ENCODE measurements around the gene RHEX. TPM values are rescaled to one million over a fixed set of nuclear protein-coding genes. Genes with fewer than 3 reads are reported as not detected.

RHEX gene
- total RNA-seq, 1 donor from 2014 or later, result 0.53 TPM

DNA sequence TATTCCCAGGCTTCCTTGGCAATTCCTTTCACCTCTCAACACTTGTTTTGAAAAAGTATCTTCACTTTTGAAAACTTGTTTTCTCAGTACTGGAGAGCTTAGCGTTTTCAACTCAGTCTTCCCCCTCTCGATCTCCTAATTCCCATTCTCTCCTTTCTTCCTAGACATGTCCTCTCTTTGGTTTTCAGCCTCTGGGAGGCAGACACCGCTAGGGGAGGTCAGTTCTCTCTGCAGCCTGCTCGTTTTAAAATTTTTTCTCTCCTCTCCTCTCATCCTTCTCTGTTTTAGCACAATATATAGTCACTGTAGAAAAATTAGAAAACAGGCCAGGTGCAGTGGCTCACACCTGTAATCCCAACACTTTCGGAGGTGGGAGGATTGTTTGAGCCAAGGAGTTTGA, 12.6 kb upstream of the RHEX start:
- Histone ChIP-seq H3K27me3 (no peaks in the 10 kb centered on the region), H3K27ac (no peak overlapping the region), H3K36me3 (no peaks in the 10 kb centered on the region), H3K4me3 (no peak overlapping the region), H3K4me1 (no peaks in the 10 kb centered on the region), H3K9me3 (no peaks in the 10 kb centered on the region)
- intact Hi-C loops (cut with DNase I), result no loop called here
- no peak for DNase-seq (ENCODE audit: low spot score in 2 of 2)
- TF ChIP-seq, protein P1, sequence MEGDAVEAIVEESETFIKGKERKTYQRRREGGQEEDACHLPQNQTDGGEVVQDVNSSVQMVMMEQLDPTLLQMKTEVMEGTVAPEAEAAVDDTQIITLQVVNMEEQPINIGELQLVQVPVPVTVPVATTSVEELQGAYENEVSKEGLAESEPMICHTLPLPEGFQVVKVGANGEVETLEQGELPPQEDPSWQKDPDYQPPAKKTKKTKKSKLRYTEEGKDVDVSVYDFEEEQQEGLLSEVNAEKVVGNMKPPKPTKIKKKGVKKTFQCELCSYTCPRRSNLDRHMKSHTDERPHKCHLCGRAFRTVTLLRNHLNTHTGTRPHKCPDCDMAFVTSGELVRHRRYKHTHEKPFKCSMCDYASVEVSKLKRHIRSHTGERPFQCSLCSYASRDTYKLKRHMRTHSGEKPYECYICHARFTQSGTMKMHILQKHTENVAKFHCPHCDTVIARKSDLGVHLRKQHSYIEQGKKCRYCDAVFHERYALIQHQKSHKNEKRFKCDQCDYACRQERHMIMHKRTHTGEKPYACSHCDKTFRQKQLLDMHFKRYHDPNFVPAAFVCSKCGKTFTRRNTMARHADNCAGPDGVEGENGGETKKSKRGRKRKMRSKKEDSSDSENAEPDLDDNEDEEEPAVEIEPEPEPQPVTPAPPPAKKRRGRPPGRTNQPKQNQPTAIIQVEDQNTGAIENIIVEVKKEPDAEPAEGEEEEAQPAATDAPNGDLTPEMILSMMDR (IDR thresholded peaks at IDR 0.05), result no peak

DNA sequence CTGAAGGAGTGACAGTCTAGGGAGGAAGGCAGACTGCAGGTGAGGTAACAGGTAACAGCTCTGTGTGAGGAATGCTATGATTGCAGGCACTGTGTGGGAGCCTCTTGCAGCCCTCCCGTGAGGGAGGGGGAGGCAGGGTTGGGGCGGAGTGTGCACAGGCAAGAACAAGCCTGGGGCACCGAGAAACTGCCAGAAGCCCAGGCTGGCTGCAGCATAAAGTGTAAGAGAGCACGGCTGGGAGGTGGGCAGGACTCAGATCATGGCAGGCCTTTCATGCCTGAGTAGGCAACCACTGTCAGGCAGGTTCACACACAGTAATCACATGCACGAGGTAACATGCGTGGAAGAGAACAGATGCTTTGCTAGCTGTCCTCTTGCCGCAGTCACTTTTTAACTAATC, 11.3 kb upstream of the RHEX start:
- Histone ChIP-seq H3K27ac (no peak overlapping the region), H3K36me3 (no peaks in the 10 kb centered on the region), H3K4me3 (no peak overlapping the region), H3K4me1 (no peaks in the 10 kb centered on the region), H3K27me3 (no peaks in the 10 kb centered on the region), H3K9me3 (no peaks in the 10 kb centered on the region)
- no peak for DNase-seq (ENCODE audit: low spot score in 2 of 2)
- intact Hi-C loops (cut with DNase I), result no loop called here
- TF ChIP-seq, protein P1 (IDR thresholded peaks at IDR 0.05), result no peak

DNA sequence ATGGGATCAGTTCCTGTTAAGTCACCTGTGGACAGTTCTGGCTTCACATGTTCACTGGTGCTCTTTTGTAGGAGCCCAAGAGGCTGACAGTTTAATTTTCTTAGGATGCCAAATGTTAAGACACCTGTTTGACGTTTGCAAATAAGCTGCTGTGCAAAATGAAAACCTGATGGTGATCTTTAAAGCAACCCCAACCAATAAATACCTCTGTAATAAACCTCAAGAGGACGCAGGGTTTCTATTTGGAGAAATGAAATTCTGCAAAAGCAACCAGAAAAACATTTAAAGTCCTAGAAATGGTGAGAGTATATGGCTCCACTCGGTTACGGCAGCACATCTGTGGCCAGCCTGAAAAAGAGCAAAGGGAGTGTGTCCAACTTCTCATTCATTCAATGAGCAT, 5.7 kb upstream of the RHEX start:
- H3K4me1 ChIP-seq, result no peaks in the 10 kb centered on the region
- no peaks in the 10 kb centered on the region for H3K36me3 ChIP-seq
- no peak for DNase-seq (ENCODE audit: low spot score in 2 of 2)
- no peak overlapping the region for H3K4me3 ChIP-seq
- H3K27ac ChIP-seq, result no peak overlapping the region
- intact Hi-C loops (cut with DNase I), result no loop called here
- TF ChIP-seq, protein P1 (IDR thresholded peaks at IDR 0.05), result no peak
- H3K27me3 ChIP-seq, result no peaks in the 10 kb centered on the region
- H3K9me3 ChIP-seq, result no peaks in the 10 kb centered on the region

DNA sequence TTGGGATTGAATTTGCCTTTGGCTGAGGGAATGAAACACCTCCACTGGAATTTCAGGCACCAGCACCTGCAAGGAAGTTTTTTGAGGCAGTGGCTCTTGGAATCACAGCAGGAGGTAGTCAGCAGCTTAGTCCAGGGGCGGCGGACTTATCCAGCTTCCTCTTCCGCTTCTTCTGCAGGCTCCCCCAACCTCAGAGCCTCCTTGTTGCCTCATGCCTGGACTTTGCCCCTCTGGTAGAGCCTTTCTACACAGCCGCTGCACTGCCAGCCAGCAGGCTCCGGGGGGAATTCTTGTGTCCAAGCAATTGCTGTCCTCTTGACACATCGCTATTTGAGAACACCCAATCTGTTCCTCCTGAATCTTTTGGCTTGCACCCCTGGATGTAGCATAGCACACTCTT, 4.4 kb upstream of the RHEX start:
- Histone ChIP-seq H3K27ac (no peak overlapping the region), H3K4me3 (no peak overlapping the region), H3K9me3 (no peaks in the 10 kb centered on the region), H3K36me3 (no peaks in the 10 kb centered on the region), H3K4me1 (no peaks in the 10 kb centered on the region), H3K27me3 (no peaks in the 10 kb centered on the region)
- intact Hi-C loops (cut with DNase I), result no loop called here
- DNase-seq (ENCODE audit: low spot score in 2 of 2), result no peak
- TF ChIP-seq, protein P1 (IDR thresholded peaks at IDR 0.05), result no peak

DNA sequence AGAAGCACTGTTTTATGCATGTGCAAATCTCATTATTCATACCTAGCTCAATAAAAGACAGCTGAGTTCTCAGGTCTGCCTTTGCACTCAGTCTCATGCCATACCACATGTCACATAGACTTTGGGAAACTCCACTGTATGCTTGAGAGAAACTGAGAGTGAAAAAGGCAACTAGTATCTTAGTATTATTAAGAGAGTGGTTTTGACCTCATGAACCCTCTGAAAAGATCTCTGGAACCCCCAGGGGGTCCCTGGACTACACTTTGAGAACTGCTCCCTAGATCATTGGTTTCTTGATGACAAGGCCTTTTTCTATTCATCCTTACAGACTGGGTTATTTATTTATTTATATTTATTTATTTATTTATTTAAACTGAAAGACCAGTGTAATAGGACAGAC, 3.7 kb upstream of the RHEX start:
- TF ChIP-seq, protein P1 (IDR thresholded peaks at IDR 0.05), result no peak
- no peaks in the 10 kb centered on the region for H3K9me3 ChIP-seq
- H3K36me3 ChIP-seq, result no peaks in the 10 kb centered on the region
- H3K27ac ChIP-seq, result no peak overlapping the region
- H3K27me3 ChIP-seq, result no peaks in the 10 kb centered on the region
- no peak overlapping the region for H3K4me3 ChIP-seq
- intact Hi-C loops (cut with DNase I), result no loop called here
- DNase-seq (ENCODE audit: low spot score in 2 of 2), result no peak
- H3K4me1 ChIP-seq, result no peaks in the 10 kb centered on the region

- Histone ChIP-seq H3K4me3 (no peak overlapping the region), H3K36me3 (no peaks in the 10 kb centered on the region), H3K27me3 (no peaks in the 10 kb centered on the region), H3K27ac (no peak overlapping the region), H3K4me1 (no peaks in the 10 kb centered on the region), H3K9me3 (no peaks in the 10 kb centered on the region)
- TF ChIP-seq, protein P1 (IDR thresholded peaks at IDR 0.05), result no peak
- no peak for DNase-seq (ENCODE audit: low spot score in 2 of 2)
- intact Hi-C loops (cut with DNase I), result no loop called here
Observed at GRCh38 chr1:206049919-206050600, 2.9 kb upstream of the RHEX start.

Measured in ascending aorta (tissue), 2 donors.